H1 (cell line): ENCODE measurements around the gene PALM2AKAP2. TPM values are rescaled to one million over a fixed set of nuclear protein-coding genes. Genes with fewer than 3 reads are reported as not detected.

Experiments used
- CHD2 ChIP-seq: IDR thresholded peaks from 2 replicates; pipeline ENCODE4 v1.6.1; 2012; ENCODE audit warnings: low read length, improper control_type of control experiment
- SIRT6 ChIP-seq: IDR thresholded peaks from one replicate; pipeline ENCODE4 v1.7.1; 2012; ENCODE audit warnings: low read length, inconsistent platforms
- polyA plus RNA-seq, 7 experiments: library from polyadenylated mRNA; depleted of rRNA in 3 of 7; stranded (reverse) in 5 of 7; unstranded in 2 of 7; fragments of >200 nt in 5 of 7; fragments of 200-250 nt in 2 of 7; gene quantifications; 1 replicate in 5 of 7; 2 replicates in 1 of 7; 4 replicates in 1 of 7; pipeline versions ENCODE4 v1.2.1 to v1.2.3, GENCODE V29; 2011 to 2013; ENCODE audit warnings: missing spikeins in 2 of 7, mixed read lengths in 2 of 7
- total RNA-seq: library from RNA; stranded (reverse); fragmentation: NEBNext Ultra II Directional; extraction: Animal tissue kit (Norgen Biotek cat#: 25700); gene quantifications from 2 replicates; pipeline ENCODE4 v1.2.1, GENCODE V29; 2021

PALM2AKAP2 gene
- total and polyA plus RNA-seq, 2 of the 8 experiments (the other 6 are each of a cell fraction or from before 2014, with no cell fraction given) = 0.38 to 20.5 TPM

- TF ChIP-seq SIRT6 (no peak), CHD2 (no peak)
Observed at GRCh38 chr9:109765278-109765677, 14.7 kb upstream of the PALM2AKAP2 start (continued).
